ENCODE data around the gene ACTBL2. TPM values are rescaled to one million over a fixed set of nuclear protein-coding genes. Genes with fewer than 3 reads are reported as not detected.

Gene ACTBL2
- total and polyA plus RNA-seq, 2 donors: 0.07 TPM; not detected in 1

DNA sequence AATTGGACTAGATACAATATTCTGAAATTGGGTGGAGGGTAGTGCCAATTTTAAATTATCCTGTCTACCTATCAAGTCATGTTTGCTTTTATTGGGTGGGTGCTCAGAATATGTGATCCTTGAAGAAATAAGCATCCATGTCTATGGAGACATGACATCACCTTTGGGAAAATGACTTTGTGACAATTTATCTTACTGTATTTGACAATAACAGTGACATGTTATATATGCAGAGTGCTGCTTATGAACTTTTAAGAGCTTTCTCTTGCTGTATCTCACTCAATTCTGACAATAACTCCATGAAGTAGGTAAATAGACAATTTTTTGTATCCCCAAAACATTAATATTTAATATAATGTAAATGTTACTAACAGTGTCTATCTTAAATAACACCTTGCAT is 15.1 kb upstream of the ACTBL2 start:
- no peaks in the 10 kb centered on the region for H3K9me3 ChIP-seq (ENCODE audit: control insufficient read depth in 2 of 2, insufficient read depth in 1 of 2, low read length in 1 of 2)
- peaks cover 8 to 11% of the 10 kb centered on the region in 2 donors for H3K4me1 ChIP-seq (ENCODE audit: control insufficient read depth in 2 of 2, insufficient read depth in 2 of 2, low read length in 2 of 2)
- H3K27ac ChIP-seq (ENCODE audit: low read depth in 1 of 2, low read length in 1 of 2): no peak overlapping the region
- no peak for DNase-seq (ENCODE audit: low read depth in 6 of 9, low spot score in 9 of 9)
- no peak overlapping the region for H3K4me3 ChIP-seq (ENCODE audit: low read length in 2 of 2)
- no peaks in the 10 kb centered on the region for H3K36me3 ChIP-seq (ENCODE audit: control insufficient read depth in 2 of 2, insufficient read depth in 2 of 2, low read length in 1 of 2)
- H3K27me3 ChIP-seq (ENCODE audit: control insufficient read depth in 2 of 2, insufficient read depth in 1 of 2, low read length in 1 of 2): no peaks in the 10 kb centered on the region

DNA sequence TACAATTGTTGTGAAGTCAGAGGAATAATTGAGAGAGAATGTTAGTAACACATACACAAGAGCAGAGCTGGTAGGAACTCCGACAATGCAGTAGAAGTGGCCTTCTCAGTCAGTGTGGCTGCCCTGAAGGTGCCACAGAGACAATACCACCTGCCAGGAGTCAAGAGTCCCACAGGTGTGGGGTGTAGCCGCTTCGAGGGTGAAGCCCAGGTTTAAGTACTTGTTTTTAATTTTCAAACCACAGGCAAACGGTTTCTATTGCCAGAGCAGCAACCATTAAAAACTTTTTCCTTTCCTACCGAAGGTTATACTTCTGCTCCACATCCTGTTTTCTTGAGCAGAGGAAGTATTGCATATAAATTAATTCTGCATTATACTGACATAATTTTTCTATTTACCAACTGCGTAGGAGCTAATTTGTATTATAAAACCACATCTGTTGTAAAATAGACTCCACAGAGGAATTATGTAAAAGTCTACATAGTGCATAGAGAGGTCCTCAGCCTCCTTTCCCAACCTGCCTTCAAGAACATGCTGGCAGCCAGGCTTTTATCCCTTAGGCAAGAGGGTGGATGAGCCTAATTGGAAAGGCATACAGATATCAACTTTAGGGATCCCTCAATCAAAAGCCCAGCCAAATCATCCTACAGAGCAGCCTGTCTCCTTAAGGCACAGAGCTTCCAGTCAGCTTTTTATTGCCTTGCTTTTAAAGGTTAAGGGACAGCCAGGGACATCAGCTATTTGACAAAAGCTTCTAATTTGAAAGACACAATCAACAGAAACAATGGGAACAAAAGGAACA is 12.9 kb upstream of the ACTBL2 start:
- 9% methylated on average over 6 of the region's 6 CpGs for WGBS
- DNase-seq (ENCODE audit: low read depth in 6 of 9, low spot score in 9 of 9): peak in 1 of 9 donors; percentile 30
- H3K9me3 ChIP-seq (ENCODE audit: control insufficient read depth in 2 of 2, insufficient read depth in 1 of 2, low read length in 1 of 2): no peaks in the 10 kb centered on the region

GRCh38 chr5:57494104-57495098 is 11.8 kb upstream of the ACTBL2 start:
- Histone ChIP-seq H3K36me3 (ENCODE audit: control insufficient read depth in 2 of 2, insufficient read depth in 2 of 2, low read length in 1 of 2) (no peaks in the 10 kb centered on the region), H3K27me3 (ENCODE audit: control insufficient read depth in 2 of 2, insufficient read depth in 1 of 2, low read length in 1 of 2) (no peaks in the 10 kb centered on the region), H3K27ac (ENCODE audit: low read depth in 1 of 2, low read length in 1 of 2) (peak overlapping the region in 1 of 2 donors; percentile 45), H3K4me1 (ENCODE audit: control insufficient read depth in 2 of 2, insufficient read depth in 2 of 2, low read length in 2 of 2) (peaks cover 8 to 11% of the 10 kb centered on the region in 2 donors), H3K4me3 (ENCODE audit: low read length in 2 of 2) (no peak overlapping the region), H3K9me3 (ENCODE audit: control insufficient read depth in 2 of 2, insufficient read depth in 1 of 2, low read length in 1 of 2) (no peaks in the 10 kb centered on the region)
- 40% methylated on average over 6 of the region's 6 CpGs for WGBS
- DNase-seq (ENCODE audit: low read depth in 6 of 9, low spot score in 9 of 9): peak in 1 of 9 donors; percentile 41

More for the DNA sequence above, 12.9 kb upstream of the ACTBL2 start:
- Histone ChIP-seq H3K4me3 (ENCODE audit: low read length in 2 of 2) (no peak overlapping the region), H3K4me1 (ENCODE audit: control insufficient read depth in 2 of 2, insufficient read depth in 2 of 2, low read length in 2 of 2) (peaks cover 8 to 11% of the 10 kb centered on the region in 2 donors), H3K27me3 (ENCODE audit: control insufficient read depth in 2 of 2, insufficient read depth in 1 of 2, low read length in 1 of 2) (no peaks in the 10 kb centered on the region), H3K36me3 (ENCODE audit: control insufficient read depth in 2 of 2, insufficient read depth in 2 of 2, low read length in 1 of 2) (no peaks in the 10 kb centered on the region), H3K27ac (ENCODE audit: low read depth in 1 of 2, low read length in 1 of 2) (peak overlapping the region in 1 of 2 donors; percentile 45)

GRCh38 chr5:57493034-57493433 is 10.4 kb upstream of the ACTBL2 start:
- H3K27me3 ChIP-seq (ENCODE audit: control insufficient read depth in 2 of 2, insufficient read depth in 1 of 2, low read length in 1 of 2): no peaks in the 10 kb centered on the region
- WGBS: 99% methylated on average over 1 of the region's 1 CpG

DNA sequence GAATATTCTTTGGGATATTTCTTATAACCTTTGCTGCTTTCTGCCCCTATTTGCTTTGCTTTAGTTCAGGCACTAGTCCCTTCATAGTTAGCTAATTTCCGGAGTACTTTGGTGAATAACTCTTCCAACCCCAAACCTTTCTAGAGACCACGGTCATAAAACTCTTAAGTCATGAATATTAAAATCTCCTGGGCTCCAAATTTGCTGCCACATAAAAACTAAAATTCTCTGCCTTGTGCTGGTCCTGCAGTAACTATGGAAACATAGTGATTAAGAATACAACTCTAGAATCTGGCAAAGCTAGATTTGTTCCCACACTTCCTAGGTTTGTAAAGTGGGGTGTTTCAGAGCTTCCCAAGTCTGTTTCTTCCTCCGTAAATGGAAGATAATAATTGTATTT is 10.0 kb upstream of the ACTBL2 start:
- Histone ChIP-seq H3K9me3 (ENCODE audit: control insufficient read depth in 2 of 2, insufficient read depth in 1 of 2, low read length in 1 of 2) (no peaks in the 10 kb centered on the region), H3K27ac (ENCODE audit: low read depth in 1 of 2, low read length in 1 of 2) (no peak overlapping the region), H3K36me3 (ENCODE audit: control insufficient read depth in 2 of 2, insufficient read depth in 2 of 2, low read length in 1 of 2) (no peaks in the 10 kb centered on the region), H3K27me3 (ENCODE audit: control insufficient read depth in 2 of 2, insufficient read depth in 1 of 2, low read length in 1 of 2) (no peaks in the 10 kb centered on the region), H3K4me3 (ENCODE audit: low read length in 2 of 2) (no peak overlapping the region), H3K4me1 (ENCODE audit: control insufficient read depth in 2 of 2, insufficient read depth in 2 of 2, low read length in 2 of 2) (peaks cover 8 to 11% of the 10 kb centered on the region in 2 donors)
- no peak for DNase-seq (ENCODE audit: low read depth in 6 of 9, low spot score in 9 of 9)
- WGBS: 94% methylated on average over 3 of the region's 3 CpGs

More at GRCh38 chr5:57493034-57493433, 10.4 kb upstream of the ACTBL2 start:
- DNase-seq (ENCODE audit: low read depth in 6 of 9, low spot score in 9 of 9): no peak
- H3K27ac ChIP-seq (ENCODE audit: low read depth in 1 of 2, low read length in 1 of 2): no peak overlapping the region
- H3K4me1 ChIP-seq (ENCODE audit: control insufficient read depth in 2 of 2, insufficient read depth in 2 of 2, low read length in 2 of 2): peaks cover 8 to 11% of the 10 kb centered on the region in 2 donors
- no peaks in the 10 kb centered on the region for H3K36me3 ChIP-seq (ENCODE audit: control insufficient read depth in 2 of 2, insufficient read depth in 2 of 2, low read length in 1 of 2)
- H3K9me3 ChIP-seq (ENCODE audit: control insufficient read depth in 2 of 2, insufficient read depth in 1 of 2, low read length in 1 of 2): no peaks in the 10 kb centered on the region
- H3K4me3 ChIP-seq (ENCODE audit: low read length in 2 of 2): no peak overlapping the region

- Histone ChIP-seq H3K9me3 (ENCODE audit: control insufficient read depth in 2 of 2, insufficient read depth in 1 of 2, low read length in 1 of 2) (no peaks in the 10 kb centered on the region), H3K36me3 (ENCODE audit: control insufficient read depth in 2 of 2, insufficient read depth in 2 of 2, low read length in 1 of 2) (no peaks in the 10 kb centered on the region), H3K4me1 (ENCODE audit: control insufficient read depth in 2 of 2, insufficient read depth in 2 of 2, low read length in 2 of 2) (peaks cover 8 to 11% of the 10 kb centered on the region in 2 donors), H3K27ac (ENCODE audit: low read depth in 1 of 2, low read length in 1 of 2) (no peak overlapping the region), H3K4me3 (ENCODE audit: low read length in 2 of 2) (no peak overlapping the region), H3K27me3 (ENCODE audit: control insufficient read depth in 2 of 2, insufficient read depth in 1 of 2, low read length in 1 of 2) (no peaks in the 10 kb centered on the region)
- 97% methylated on average over 5 of the region's 5 CpGs for WGBS
- DNase-seq (ENCODE audit: low read depth in 6 of 9, low spot score in 9 of 9): no peak
These were observed 8.9 kb upstream of the ACTBL2 start for GRCh38 chr5:57491369-57491965.

DNA sequence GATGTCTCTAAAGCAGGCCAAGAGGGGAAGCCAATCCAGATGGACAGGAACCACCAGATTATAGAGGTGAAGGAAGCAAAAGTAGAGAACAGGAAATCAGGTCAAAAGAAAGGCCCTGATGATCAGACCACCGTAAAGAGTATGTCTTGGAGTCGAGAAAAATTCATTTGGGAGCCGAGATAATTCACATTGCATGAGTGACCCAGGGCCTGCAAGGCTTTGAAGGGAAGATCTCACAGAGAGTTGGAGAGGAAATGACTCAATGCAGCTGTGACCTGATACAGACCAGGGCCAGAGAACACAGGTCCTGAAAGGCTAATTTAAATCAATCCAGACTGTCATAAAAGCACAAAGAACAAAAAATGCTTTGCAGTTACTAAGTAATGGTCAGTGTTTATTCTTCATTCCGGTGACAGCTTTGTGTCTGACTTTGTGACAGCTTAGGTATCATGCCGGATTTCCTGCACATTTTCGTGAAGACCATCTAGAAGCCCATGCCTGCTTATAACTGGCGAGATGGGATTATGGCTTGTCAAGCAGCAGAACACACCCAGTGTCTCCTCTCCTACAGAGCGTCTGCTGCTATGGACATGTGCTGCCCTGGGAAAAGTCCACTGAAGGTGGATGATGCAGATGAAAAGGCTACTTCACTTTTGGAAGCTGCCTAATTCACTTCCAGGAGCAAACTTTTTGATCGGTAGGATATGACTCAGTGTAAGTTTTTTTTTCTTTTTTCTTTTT is 5.8 kb upstream of the ACTBL2 start:
- DNase-seq (ENCODE audit: low read depth in 6 of 9, low spot score in 9 of 9): no peak
- Histone ChIP-seq H3K27me3 (ENCODE audit: control insufficient read depth in 2 of 2, insufficient read depth in 1 of 2, low read length in 1 of 2) (no peaks in the 10 kb centered on the region), H3K36me3 (ENCODE audit: control insufficient read depth in 2 of 2, insufficient read depth in 2 of 2, low read length in 1 of 2) (no peaks in the 10 kb centered on the region), H3K4me3 (ENCODE audit: low read length in 2 of 2) (no peak overlapping the region), H3K4me1 (ENCODE audit: control insufficient read depth in 2 of 2, insufficient read depth in 2 of 2, low read length in 2 of 2) (no peaks in the 10 kb centered on the region), H3K9me3 (ENCODE audit: control insufficient read depth in 2 of 2, insufficient read depth in 1 of 2, low read length in 1 of 2) (no peaks in the 10 kb centered on the region), H3K27ac (ENCODE audit: low read depth in 1 of 2, low read length in 1 of 2) (no peak overlapping the region)
- WGBS: 66% methylated on average over 9 of the region's 9 CpGs

DNA sequence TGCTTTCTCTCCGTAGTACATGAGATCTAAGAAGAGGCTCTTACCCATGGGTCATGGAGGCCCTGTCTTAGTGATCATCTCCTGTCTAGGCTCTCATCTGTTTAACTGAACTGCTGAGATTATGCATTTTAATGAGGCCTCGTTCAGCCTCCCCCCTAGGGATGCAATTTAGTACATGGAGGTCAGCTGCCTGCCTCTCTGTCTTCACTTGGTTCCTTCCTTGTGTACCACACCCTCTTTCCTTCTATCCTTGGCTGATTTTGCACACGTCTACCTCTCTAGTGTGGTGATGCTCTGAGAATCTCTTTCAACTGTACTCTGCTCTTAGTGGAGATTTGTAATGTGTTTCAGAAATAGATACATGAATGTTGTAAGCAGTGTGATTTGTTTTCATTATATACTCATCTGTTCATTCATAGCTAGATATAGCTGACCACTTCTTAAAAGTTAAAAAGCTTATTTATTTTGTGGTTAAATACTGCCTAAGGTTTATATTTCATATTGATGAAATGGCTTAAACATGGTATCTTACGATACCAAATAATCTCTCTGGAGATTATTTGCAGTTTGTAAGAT is 3.5 kb upstream of the ACTBL2 start:
- Histone ChIP-seq H3K4me3 (ENCODE audit: low read length in 2 of 2) (no peak overlapping the region), H3K9me3 (ENCODE audit: control insufficient read depth in 2 of 2, insufficient read depth in 1 of 2, low read length in 1 of 2) (no peaks in the 10 kb centered on the region), H3K27me3 (ENCODE audit: control insufficient read depth in 2 of 2, insufficient read depth in 1 of 2, low read length in 1 of 2) (no peaks in the 10 kb centered on the region), H3K4me1 (ENCODE audit: control insufficient read depth in 2 of 2, insufficient read depth in 2 of 2, low read length in 2 of 2) (no peaks in the 10 kb centered on the region), H3K27ac (ENCODE audit: low read depth in 1 of 2, low read length in 1 of 2) (no peak overlapping the region), H3K36me3 (ENCODE audit: control insufficient read depth in 2 of 2, insufficient read depth in 2 of 2, low read length in 1 of 2) (no peaks in the 10 kb centered on the region)
- DNase-seq (ENCODE audit: low read depth in 6 of 9, low spot score in 9 of 9): no peak
- 96% methylated on average over 4 of the region's 4 CpGs for WGBS

All from thymus (tissue), 11 donors.